DMS 273 (cell line): ENCODE measurements around the gene SOX10.

Experiments used
- DNase-seq: peaks from one replicate; lab custom pipeline; 2025; ENCODE audit not compliant: unreplicated experiment; lab: John Stamatoyannopoulos, UW

Gene SOX10

GRCh38 chr22:38016182-38017151, 32.1 kb upstream of the SOX10 start:
- peak; percentile 57 for DNase-seq

- DNase-seq: no peak
These were observed 29.7 kb upstream of the SOX10 start for GRCh38 chr22:38014083-38014482.

- DNase-seq: no peak
These were observed 28.3 kb upstream of the SOX10 start for GRCh38 chr22:38012604-38013072.

GRCh38 chr22:38009000-38009806, 24.8 kb upstream of the SOX10 start:
- no peak for DNase-seq

- no peak for DNase-seq
These were observed 23.1 kb upstream of the SOX10 start for GRCh38 chr22:38007330-38007902.

GRCh38 chr22:38006906-38007305, 22.6 kb upstream of the SOX10 start:
- DNase-seq: no peak

GRCh38 chr22:38005943-38006342, 21.6 kb upstream of the SOX10 start:
- DNase-seq: no peak

GRCh38 chr22:37999640-38000272, 15.4 kb upstream of the SOX10 start:
- peak; percentile 92 for DNase-seq

GRCh38 chr22:37999236-37999635, 14.9 kb upstream of the SOX10 start:
- peak; percentile 19 for DNase-seq

- no peak for DNase-seq
These were observed 14.2 kb upstream of the SOX10 start for GRCh38 chr22:37998543-37998942.

- peak; percentile 73 for DNase-seq
These were observed 12.3 kb upstream of the SOX10 start for GRCh38 chr22:37996515-37997246.

- no peak for DNase-seq
These were observed 11.7 kb upstream of the SOX10 start for GRCh38 chr22:37996079-37996478.

GRCh38 chr22:37995460-37995859, 11.1 kb upstream of the SOX10 start:
- no peak for DNase-seq

- no peak for DNase-seq
These were observed 10.6 kb upstream of the SOX10 start for GRCh38 chr22:37994982-37995381.

GRCh38 chr22:37994049-37994448, 9.7 kb upstream of the SOX10 start:
- DNase-seq: no peak

- DNase-seq: no peak
These were observed 7.5 kb upstream of the SOX10 start for GRCh38 chr22:37991731-37992442.

- DNase-seq: no peak
These were observed 6.5 kb upstream of the SOX10 start for GRCh38 chr22:37990862-37991261.

- DNase-seq: peak; percentile 78
These were observed 5.9 kb upstream of the SOX10 start for GRCh38 chr22:37990301-37990700.

- DNase-seq: no peak
These were observed 5.0 kb upstream of the SOX10 start for GRCh38 chr22:37989146-37990045.
